ENCODE results near the gene HNRNPD.

DNA sequence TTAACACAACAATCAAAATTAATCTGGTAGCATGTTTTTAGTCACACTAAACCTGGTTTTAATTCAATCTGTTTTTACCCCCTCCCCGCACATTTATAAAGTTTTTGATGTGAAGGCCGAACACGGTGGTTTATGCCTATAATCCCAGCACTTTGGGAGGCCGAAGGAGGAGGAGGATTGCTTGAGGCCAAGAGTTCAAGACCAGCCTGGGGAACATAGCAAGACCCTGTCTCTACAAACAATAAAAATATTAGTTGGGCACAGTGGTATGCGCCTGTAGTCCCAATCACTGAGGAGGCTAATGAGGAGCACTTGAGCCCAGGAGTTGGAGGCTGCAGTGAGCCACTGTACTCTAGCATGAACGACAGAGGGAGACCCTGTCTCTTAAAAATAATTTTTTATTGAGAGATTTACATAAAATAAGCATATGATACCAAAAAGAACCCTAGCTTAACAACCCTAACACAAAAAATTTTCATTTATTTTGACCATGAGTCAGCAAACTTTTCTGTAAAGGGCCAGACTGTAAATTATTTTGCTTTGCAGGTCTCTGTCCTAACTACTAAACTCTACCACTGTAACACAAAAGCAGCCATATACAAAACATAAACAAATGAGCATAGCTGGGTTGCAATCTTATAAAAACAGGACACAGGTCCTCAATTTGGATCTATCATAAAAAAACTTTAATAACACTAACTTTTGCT, 21.5 kb downstream of the HNRNPD start:
- TF ChIP-seq, protein P1, sequence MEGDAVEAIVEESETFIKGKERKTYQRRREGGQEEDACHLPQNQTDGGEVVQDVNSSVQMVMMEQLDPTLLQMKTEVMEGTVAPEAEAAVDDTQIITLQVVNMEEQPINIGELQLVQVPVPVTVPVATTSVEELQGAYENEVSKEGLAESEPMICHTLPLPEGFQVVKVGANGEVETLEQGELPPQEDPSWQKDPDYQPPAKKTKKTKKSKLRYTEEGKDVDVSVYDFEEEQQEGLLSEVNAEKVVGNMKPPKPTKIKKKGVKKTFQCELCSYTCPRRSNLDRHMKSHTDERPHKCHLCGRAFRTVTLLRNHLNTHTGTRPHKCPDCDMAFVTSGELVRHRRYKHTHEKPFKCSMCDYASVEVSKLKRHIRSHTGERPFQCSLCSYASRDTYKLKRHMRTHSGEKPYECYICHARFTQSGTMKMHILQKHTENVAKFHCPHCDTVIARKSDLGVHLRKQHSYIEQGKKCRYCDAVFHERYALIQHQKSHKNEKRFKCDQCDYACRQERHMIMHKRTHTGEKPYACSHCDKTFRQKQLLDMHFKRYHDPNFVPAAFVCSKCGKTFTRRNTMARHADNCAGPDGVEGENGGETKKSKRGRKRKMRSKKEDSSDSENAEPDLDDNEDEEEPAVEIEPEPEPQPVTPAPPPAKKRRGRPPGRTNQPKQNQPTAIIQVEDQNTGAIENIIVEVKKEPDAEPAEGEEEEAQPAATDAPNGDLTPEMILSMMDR (IDR thresholded peaks at IDR 0.05): no peak
- TF ChIP-seq POLR2A (IDR thresholded peaks at IDR 0.05): no peak
- no peak for TF ChIP-seq EP300 (IDR thresholded peaks at IDR 0.05)
